Peyer's patch (tissue), 4 donors: Measurements from ENCODE around the gene GPR149.

Experiments
- POLR2A ChIP-seq, 2 donors: fragments of 450-650 bp; IDR thresholded peaks; one replicate each; pipeline ENCODE4 v1.5.1; 2017; ENCODE audit warnings: antibody characterized with exemption in 2 of 2, mild to moderate bottlenecking in 2 of 2, moderate library complexity in 2 of 2
- TF ChIP-seq, protein P1 (sequence below), 6 experiments: fragments of 450-650 bp in 4 of 6; fragments of 200-600 bp in 2 of 6; sonication (generic) in 1 of 6; IDR thresholded peaks; one replicate each; pipeline ENCODE4 v1.5.1; 2017 to 2019; ENCODE audit warnings: antibody characterized with exemption in 6 of 6, mild to moderate bottlenecking in 3 of 6, moderate library complexity in 1 of 6

DNA sequence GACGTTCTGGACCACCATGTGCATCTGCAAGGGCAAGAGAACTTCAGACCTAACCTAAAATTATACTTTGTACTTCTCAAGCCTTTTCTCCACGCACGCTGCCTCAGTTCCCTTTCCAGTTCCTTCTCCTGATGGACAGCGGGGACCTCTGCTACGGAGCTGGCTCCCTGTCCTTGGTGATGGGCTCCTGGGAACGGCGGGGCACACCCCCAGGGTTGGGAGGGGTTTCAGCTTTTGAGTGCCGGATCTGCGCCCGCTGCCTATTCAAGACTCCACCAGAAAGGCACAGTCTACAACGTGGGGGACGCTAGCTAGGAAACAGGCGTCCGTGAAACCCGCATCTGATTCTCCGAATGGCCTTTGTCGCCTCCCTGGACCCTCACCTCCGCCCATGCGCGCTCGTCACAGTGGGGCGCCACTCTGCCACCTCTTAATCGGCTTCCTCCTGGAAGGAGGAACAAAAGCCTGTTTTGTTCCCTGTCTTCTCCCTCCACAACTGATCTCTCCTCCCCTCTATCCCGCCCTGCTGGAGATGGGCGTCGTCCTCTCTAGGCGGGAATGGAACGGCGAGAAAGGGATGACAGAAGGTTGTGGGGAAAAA, 2.2 kb downstream of the GPR149 start:
- TF ChIP-seq, protein P1, sequence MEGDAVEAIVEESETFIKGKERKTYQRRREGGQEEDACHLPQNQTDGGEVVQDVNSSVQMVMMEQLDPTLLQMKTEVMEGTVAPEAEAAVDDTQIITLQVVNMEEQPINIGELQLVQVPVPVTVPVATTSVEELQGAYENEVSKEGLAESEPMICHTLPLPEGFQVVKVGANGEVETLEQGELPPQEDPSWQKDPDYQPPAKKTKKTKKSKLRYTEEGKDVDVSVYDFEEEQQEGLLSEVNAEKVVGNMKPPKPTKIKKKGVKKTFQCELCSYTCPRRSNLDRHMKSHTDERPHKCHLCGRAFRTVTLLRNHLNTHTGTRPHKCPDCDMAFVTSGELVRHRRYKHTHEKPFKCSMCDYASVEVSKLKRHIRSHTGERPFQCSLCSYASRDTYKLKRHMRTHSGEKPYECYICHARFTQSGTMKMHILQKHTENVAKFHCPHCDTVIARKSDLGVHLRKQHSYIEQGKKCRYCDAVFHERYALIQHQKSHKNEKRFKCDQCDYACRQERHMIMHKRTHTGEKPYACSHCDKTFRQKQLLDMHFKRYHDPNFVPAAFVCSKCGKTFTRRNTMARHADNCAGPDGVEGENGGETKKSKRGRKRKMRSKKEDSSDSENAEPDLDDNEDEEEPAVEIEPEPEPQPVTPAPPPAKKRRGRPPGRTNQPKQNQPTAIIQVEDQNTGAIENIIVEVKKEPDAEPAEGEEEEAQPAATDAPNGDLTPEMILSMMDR (IDR thresholded peaks at IDR 0.05), result no peak
- TF ChIP-seq POLR2A (IDR thresholded peaks at IDR 0.05), result no peak
